ENCODE measurements around the gene VPS4A.

- TF ChIP-seq CTCF (optimal IDR thresholded peaks at IDR 0.05 in 1 of 3, IDR thresholded peaks at IDR 0.05 in 1 of 3, conservative IDR thresholded peaks at IDR 0.05 in 1 of 3; ENCODE audit: extremely low read depth in 1 of 3, insufficient read depth in 2 of 3, low read length in 3 of 3) (no peak), EZH2 (IDR thresholded peaks at IDR 0.05; ENCODE audit: low read length) (no peak)
Observed at GRCh38 chr16:69283851-69284250, 27.3 kb upstream of the VPS4A start.
